Islet precursor cell (in vitro differentiated cells): ENCODE results near the gene ENPP5.

ENCODE experiments used
- DNase-seq: peaks from one replicate; pipeline ENCODE4 v3.0.0-alpha.2; 2018

The ENPP5 gene

GRCh38 chr6:46170357-46171289, at the start of gene ENPP5:
Gene ENPP5 (minus strand): TSS chr6:46170980. CDS start chr6:46168262, 2,718 bp downstream.
- DNase-seq = peak; percentile 98

GRCh38 chr6:46219661-46220060, 48.9 kb upstream of the ENPP5 start:
- DNase-seq = no peak

- no peak for DNase-seq
Observed at GRCh38 chr6:46218457-46218856, 47.7 kb upstream of the ENPP5 start.

- no peak for DNase-seq
Observed at GRCh38 chr6:46217671-46218131, 46.9 kb upstream of the ENPP5 start.

- no peak for DNase-seq
Observed at GRCh38 chr6:46216879-46217278, 46.1 kb upstream of the ENPP5 start.

GRCh38 chr6:46215777-46216176, 45.0 kb upstream of the ENPP5 start:
- DNase-seq = no peak

- no peak for DNase-seq
Observed at GRCh38 chr6:46215213-46215612, 44.4 kb upstream of the ENPP5 start.

GRCh38 chr6:46211917-46212316, 41.1 kb upstream of the ENPP5 start:
- DNase-seq = no peak

- no peak for DNase-seq
Observed at GRCh38 chr6:46210294-46210693, 39.5 kb upstream of the ENPP5 start.

- DNase-seq = no peak
Observed at GRCh38 chr6:46208303-46208702, 37.5 kb upstream of the ENPP5 start.

- DNase-seq = no peak
Observed at GRCh38 chr6:46207174-46207573, 36.4 kb upstream of the ENPP5 start.

GRCh38 chr6:46204880-46205650, 34.3 kb upstream of the ENPP5 start:
- no peak for DNase-seq

- DNase-seq = no peak
Observed at GRCh38 chr6:46203391-46204177, 32.8 kb upstream of the ENPP5 start.

- DNase-seq = no peak
Observed at GRCh38 chr6:46201702-46202101, 30.9 kb upstream of the ENPP5 start.

- DNase-seq = no peak
Observed at GRCh38 chr6:46199387-46199786, 28.6 kb upstream of the ENPP5 start.

GRCh38 chr6:46191961-46192360, 21.2 kb upstream of the ENPP5 start:
- no peak for DNase-seq

GRCh38 chr6:46190889-46191288, 20.1 kb upstream of the ENPP5 start:
- DNase-seq = no peak

GRCh38 chr6:46189726-46190125, 18.9 kb upstream of the ENPP5 start:
- DNase-seq = no peak

GRCh38 chr6:46186583-46186982, 15.8 kb upstream of the ENPP5 start:
- no peak for DNase-seq

- DNase-seq = no peak
Observed at GRCh38 chr6:46184114-46184513, 13.3 kb upstream of the ENPP5 start.

GRCh38 chr6:46175976-46176375, 5.2 kb upstream of the ENPP5 start:
- DNase-seq = no peak

GRCh38 chr6:46175446-46175845, 4.7 kb upstream of the ENPP5 start:
- DNase-seq = no peak

- DNase-seq = no peak
Observed at GRCh38 chr6:46174904-46175303, 4.1 kb upstream of the ENPP5 start.
